ENCODE measurements around the gene ST3GAL3.

ST3GAL3 gene

GRCh38 chr1:43960798-43961197, 253.5 kb downstream of the ST3GAL3 start:
- no peaks in the 10 kb centered on the region for H3K27me3 ChIP-seq (ENCODE audit: insufficient read depth, poor library complexity, severe bottlenecking)
- H3K27ac ChIP-seq (replicated peaks): no peak overlapping the region
- TF ChIP-seq POLR2AphosphoS5 (IDR thresholded peaks at IDR 0.05; ENCODE audit: low read depth): no peak
- TF ChIP-seq CTCF (IDR thresholded peaks at IDR 0.05; ENCODE audit: insufficient read depth, low read length): no peak
- no peak for TF ChIP-seq GABPA (IDR thresholded peaks at IDR 0.05; ENCODE audit: low read depth)
- no peak for TF ChIP-seq REST (IDR thresholded peaks at IDR 0.05; ENCODE audit: insufficient replicate concordance, low read depth)
- no peak for DNase-seq (ENCODE audit: low read depth in 1 of 2, low spot score in 1 of 2)
- no peak overlapping the region for H3K4me3 ChIP-seq (replicated peaks; ENCODE audit: insufficient read depth, low read length)

- TF ChIP-seq SPI1 (IDR thresholded peaks at IDR 0.05; ENCODE audit: borderline replicate concordance, low read depth) (no peak), POLR2AphosphoS5 (IDR thresholded peaks at IDR 0.05; ENCODE audit: low read depth) (no peak), GABPA (IDR thresholded peaks at IDR 0.05; ENCODE audit: low read depth) (no peak), CTCF (IDR thresholded peaks at IDR 0.05; ENCODE audit: insufficient read depth, low read length) (no peak), REST (IDR thresholded peaks at IDR 0.05; ENCODE audit: insufficient replicate concordance, low read depth) (no peak)
- H3K27me3 ChIP-seq (ENCODE audit: insufficient read depth, poor library complexity, severe bottlenecking): no peaks in the 10 kb centered on the region
- no peak overlapping the region for H3K27ac ChIP-seq (replicated peaks)
- no peak for DNase-seq (ENCODE audit: low read depth in 1 of 2, low spot score in 1 of 2)
- H3K4me3 ChIP-seq (replicated peaks; ENCODE audit: insufficient read depth, low read length): no peak overlapping the region
Observed at GRCh38 chr1:43961692-43962091, 254.4 kb downstream of the ST3GAL3 start.

GRCh38 chr1:43962324-43962723, 255.0 kb downstream of the ST3GAL3 start:
- DNase-seq (ENCODE audit: low read depth in 1 of 2, low spot score in 1 of 2): no peak
- TF ChIP-seq POLR2AphosphoS5 (IDR thresholded peaks at IDR 0.05; ENCODE audit: low read depth): no peak
- no peak for TF ChIP-seq REST (IDR thresholded peaks at IDR 0.05; ENCODE audit: insufficient replicate concordance, low read depth)
- no peak for TF ChIP-seq GABPA (IDR thresholded peaks at IDR 0.05; ENCODE audit: low read depth)
- no peak for TF ChIP-seq CTCF (IDR thresholded peaks at IDR 0.05; ENCODE audit: insufficient read depth, low read length)
- Histone ChIP-seq H3K4me3 (replicated peaks; ENCODE audit: insufficient read depth, low read length) (no peak overlapping the region), H3K27me3 (ENCODE audit: insufficient read depth, poor library complexity, severe bottlenecking) (no peaks in the 10 kb centered on the region), H3K27ac (replicated peaks) (no peak overlapping the region; the same call in 1 of the 2 replicates)

Data from HL-60 (cell line).